HepG2 (cell line): ENCODE results near the gene IRF2. TPM values are rescaled to one million over a fixed set of nuclear protein-coding genes. Genes with fewer than 3 reads are reported as not detected.

Experiments
- BCL6 ChIP-seq: IDR thresholded peaks from 2 replicates; pipeline ENCODE4 v1.6.1; 2016; ENCODE audit warnings: missing genetic modification reagents, missing compliant biosample characterization
- CCDC6 ChIP-seq: sonication (generic); formaldehyde crosslinking; IDR thresholded peaks from 2 replicates; pipeline ENCODE4 v1.8.1; 2022; ENCODE audit warnings: mild to moderate bottlenecking, missing genetic modification reagents, moderate library complexity
- CHD4 ChIP-seq: fragments of 200-600 bp; sonication (generic); IDR thresholded peaks from 2 replicates; pipeline ENCODE4 v1.7.0; 2017; ENCODE audit warnings: mild to moderate bottlenecking, low read length, borderline replicate concordance
- ERF ChIP-seq: IDR thresholded peaks from 2 replicates; pipeline ENCODE4 v1.6.1; 2018; ENCODE audit warnings: missing biosample characterization, missing genetic modification reagents
- HIC2 ChIP-seq: sonication (generic); formaldehyde crosslinking; IDR thresholded peaks from 2 replicates; pipeline ENCODE4 v1.9.0; 2022; ENCODE audit warnings: low read depth, missing genetic modification reagents
- HNRNPH1 ChIP-seq: fragments of 200-400 bp; formaldehyde crosslinking; optimal IDR thresholded peaks from 2 replicates; pipeline ENCODE3; 2017; ENCODE audit warnings: mild to moderate bottlenecking, low read depth, low read length
- ISL2 ChIP-seq: sonication (generic); formaldehyde crosslinking; IDR thresholded peaks from 2 replicates; pipeline ENCODE4 v1.5.0; 2020; ENCODE audit warnings: missing genetic modification reagents
- MIER2 ChIP-seq: IDR thresholded peaks from 2 replicates; pipeline ENCODE4 v1.6.1; 2016; ENCODE audit warnings: missing biosample characterization, missing genetic modification reagents
- MIXL1 ChIP-seq: IDR thresholded peaks from 2 replicates; pipeline ENCODE4 v1.6.1; 2016
- NCOR1 ChIP-seq: fragments of 200-600 bp; sonication (generic); IDR thresholded peaks from 2 replicates; pipeline ENCODE4 v1.7.0; 2017; ENCODE audit warnings: antibody characterized with exemption, low read length, borderline replicate concordance
- NR2C2 ChIP-seq: sonication (generic); formaldehyde crosslinking; IDR thresholded peaks from 2 replicates; pipeline ENCODE4 v1.4.0; 2020; ENCODE audit warnings: missing genetic modification reagents, mild to moderate bottlenecking, moderate library complexity, borderline replicate concordance
- REL ChIP-seq: sonication (generic); formaldehyde crosslinking; conservative IDR thresholded peaks from 2 replicates; pipeline ENCODE4 v1.8.0; 2022; ENCODE audit warnings: mild to moderate bottlenecking, missing genetic modification reagents, moderate library complexity
- SAP130 ChIP-seq: IDR thresholded peaks from 2 replicates; pipeline ENCODE4 v1.6.1; 2016; ENCODE audit warnings: low read depth
- SOX13 ChIP-seq, 3 experiments: fragments of 450-650 bp in 1 of 3; sonication (generic) in 1 of 3; formaldehyde crosslinking in 1 of 3; IDR thresholded peaks in 2 of 3; conservative IDR thresholded peaks in 1 of 3; 2 replicates each; pipeline versions ENCODE4 v1.5.0 to v1.6.1; 2016 to 2020; ENCODE audit warnings: antibody characterized with exemption in 1 of 3, mild to moderate bottlenecking in 1 of 3, missing compliant biosample characterization in 1 of 3, missing genetic modification reagents in 1 of 3, moderate library complexity in 1 of 3
- SRY ChIP-seq: sonication (generic); formaldehyde crosslinking; IDR thresholded peaks from 2 replicates; pipeline ENCODE4 v1.8.0; 2022; ENCODE audit warnings: mild to moderate bottlenecking, missing genetic modification reagents
- TRIM24 ChIP-seq: sonication (generic); formaldehyde crosslinking; IDR thresholded peaks from 2 replicates; pipeline ENCODE4 v1.8.0; 2022; ENCODE audit warnings: mild to moderate bottlenecking, missing genetic modification reagents
- UBTF ChIP-seq: sonication (generic); formaldehyde crosslinking; IDR thresholded peaks from 2 replicates; pipeline ENCODE4 v1.4.0; 2020; ENCODE audit warnings: mild to moderate bottlenecking, missing genetic modification reagents
- ZBTB37 ChIP-seq: sonication (generic); formaldehyde crosslinking; IDR thresholded peaks from 2 replicates; pipeline ENCODE4 v1.4.0; 2020; ENCODE audit warnings: mild to moderate bottlenecking, missing genetic modification reagents
- ZNF136 ChIP-seq: sonication (generic); formaldehyde crosslinking; IDR thresholded peaks from 2 replicates; pipeline ENCODE4 v1.8.1; 2022; ENCODE audit warnings: low read depth, mild to moderate bottlenecking, moderate library complexity, missing genetic modification reagents
- ZNF264 ChIP-seq: sonication (generic); formaldehyde crosslinking; IDR thresholded peaks from 2 replicates; pipeline ENCODE4 v1.4.0; 2020; ENCODE audit warnings: missing genetic modification reagents
- ZNF563 ChIP-seq: sonication (generic); formaldehyde crosslinking; IDR thresholded peaks from 2 replicates; pipeline ENCODE4 v1.8.0; 2022; ENCODE audit warnings: mild to moderate bottlenecking, moderate library complexity, missing genetic modification reagents
- ZNF576 ChIP-seq: sonication (generic); formaldehyde crosslinking; IDR thresholded peaks from 2 replicates; pipeline ENCODE4 v1.4.0; 2020; ENCODE audit warnings: mild to moderate bottlenecking, missing genetic modification reagents
- ZNF773 ChIP-seq: sonication (generic); formaldehyde crosslinking; IDR thresholded peaks from 2 replicates; pipeline ENCODE4 v1.4.0; 2020; ENCODE audit warnings: missing genetic modification reagents, borderline replicate concordance
- ZNF792 ChIP-seq: IDR thresholded peaks from 2 replicates; pipeline ENCODE4 v1.6.1; 2016
- ZSCAN25 ChIP-seq: sonication (generic); formaldehyde crosslinking; IDR thresholded peaks from 2 replicates; pipeline ENCODE4 v1.8.0; 2022; ENCODE audit warnings: mild to moderate bottlenecking, missing genetic modification reagents
- polyA plus RNA-seq, 8 experiments: library from polyadenylated mRNA; depleted of rRNA in 3 of 8; stranded (reverse) in 7 of 8; unstranded in 1 of 8; fragments of >200 nt; fragmentation: Illumina TruSeq in 4 of 8; extraction: Trizol in 4 of 8; gene quantifications; 2 replicates each; pipeline versions ENCODE4 v1.2.1 to v1.2.3, GENCODE V29; 2011 to 2016; ENCODE audit warnings: low read depth in 4 of 8, missing spikeins in 1 of 8, mixed read lengths in 1 of 8; ENCODE audit not compliant: insufficient read depth in 1 of 8
- total RNA-seq, 5 experiments: library from RNA; depleted of rRNA; stranded (reverse); fragments of >200 nt; fragmentation: Illumina TruSeq; extraction: Trizol; gene quantifications; 2 replicates each; pipeline ENCODE4 v1.2.3, GENCODE V29; 2016; ENCODE audit warnings: low read depth in 1 of 5

IRF2 gene
- total and polyA plus RNA-seq, 2 of the 13 experiments (the other 11 are each of a cell fraction or from before 2014, with no cell fraction given): 15.5 to 28.8 TPM

GRCh38 chr4:184384056-184384809, 90.1 kb downstream of the IRF2 start (continued):
- TF ChIP-seq ZNF792: peak; percentile 29; the same call in 1 of the 2 replicates
- TF ChIP-seq UBTF: no peak
- 0 out of 2 replicates have a peak, but pooled peaks have one; percentile 28 for TF ChIP-seq REL (CRISPR knock-in tag)
- TF ChIP-seq TRIM24 (CRISPR knock-in tag): no peak
- 0 out of 2 replicates have a peak, but pooled peaks have one; percentile 47 for TF ChIP-seq HIC2 (CRISPR knock-in tag)
- TF ChIP-seq ZNF136 (CRISPR knock-in tag): 0 out of 2 replicates have a peak, but pooled peaks have one; percentile 32
- peak; percentile 27; the same call in 1 of the 2 replicates for TF ChIP-seq ERF (CRISPR knock-in tag)
- TF ChIP-seq ZNF563 (CRISPR knock-in tag): no peak
- no peak for TF ChIP-seq ZNF773 (CRISPR knock-in tag)
- TF ChIP-seq CHD4: no peak
- 0 out of 2 replicates have a peak, but pooled peaks have one; percentile 55 for TF ChIP-seq ZSCAN25
- TF ChIP-seq MIXL1 (CRISPR knock-in tag): peak; percentile 66
- peak; percentile 86 for TF ChIP-seq ISL2 (CRISPR knock-in tag)
- 0 out of 2 replicates have a peak, but pooled peaks have one; percentile 30 for TF ChIP-seq NR2C2 (CRISPR knock-in tag)
- TF ChIP-seq ZBTB37 (CRISPR knock-in tag): peak; percentile 67; the same call in 1 of the 2 replicates
- TF ChIP-seq BCL6 (CRISPR knock-in tag): peak; percentile 79
- TF ChIP-seq SRY (CRISPR knock-in tag): no peak
- peak; percentile 65; the same call in 1 of the 2 replicates for TF ChIP-seq MIER2 (CRISPR knock-in tag)
- TF ChIP-seq SAP130 (CRISPR knock-in tag): peak; percentile 72; the same call in 1 of the 2 replicates
- TF ChIP-seq NCOR1: peak; percentile 45; the same call in 1 of the 2 replicates
- TF ChIP-seq HNRNPH1: no peak
- TF ChIP-seq CCDC6: peak; percentile 29; the same call in 1 of the 2 replicates
- TF ChIP-seq ZNF264 (CRISPR knock-in tag): 0 out of 2 replicates have a peak, but pooled peaks have one; percentile 56
- no peak for TF ChIP-seq ZNF576 (CRISPR knock-in tag)
- TF ChIP-seq SOX13 (IDR thresholded peaks at IDR 0.05): peak; percentile 64
- peak in 1 of 2 experiments; percentile 86; a peak in 2 of 4 replicates for TF ChIP-seq SOX13 (CRISPR knock-in tag; conservative IDR thresholded peaks at IDR 0.05 in 1 of 2, IDR thresholded peaks at IDR 0.05 in 1 of 2)
